Activated T-helper 1 cell treated with Interleukin-2 at 50 U/mL for 16 hours (primary cell): Measurements from ENCODE around the gene CELF4.

Experiments used
- DNase-seq: peaks from one replicate; pipeline ENCODE4 v3.0.0-alpha.2; 2020; ENCODE audit warnings: low read depth

Gene CELF4

DNA sequence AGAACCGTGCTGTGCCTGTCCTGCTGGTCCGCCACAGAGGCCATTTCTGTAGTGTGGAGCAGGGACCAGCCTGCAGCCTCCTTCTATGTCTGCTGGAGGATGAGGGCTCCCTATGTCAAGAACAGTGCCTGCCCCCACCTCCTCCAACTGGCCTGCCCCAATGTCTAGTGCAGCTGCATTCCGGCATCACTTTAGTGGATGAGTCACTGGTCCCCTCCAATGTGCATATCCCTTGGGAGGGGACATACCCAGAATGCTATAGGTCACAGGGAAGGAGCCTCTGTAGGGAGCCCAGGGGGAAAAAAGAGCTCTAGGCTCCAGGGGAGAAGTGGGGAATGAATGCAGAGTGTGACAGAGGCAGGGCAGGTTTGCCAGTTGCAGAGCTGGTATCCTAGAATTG is 219.6 kb downstream of the CELF4 start:
- DNase-seq = no peak

DNA sequence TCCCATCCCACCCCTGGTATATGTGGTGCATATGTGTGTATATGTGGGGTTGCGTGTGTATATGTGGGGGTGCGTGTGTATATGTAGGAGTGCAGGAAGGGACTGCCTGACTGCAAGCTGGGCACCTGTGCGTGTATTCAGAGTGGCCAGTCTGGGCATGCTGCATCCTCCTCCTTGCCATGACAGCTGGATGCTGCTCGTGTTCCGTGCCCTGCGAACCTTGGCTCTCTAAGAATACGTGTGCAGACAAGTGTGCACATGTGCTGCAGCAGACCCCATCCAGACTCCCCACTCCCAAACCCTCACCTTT is 222.1 kb downstream of the CELF4 start:
- no peak for DNase-seq

DNA sequence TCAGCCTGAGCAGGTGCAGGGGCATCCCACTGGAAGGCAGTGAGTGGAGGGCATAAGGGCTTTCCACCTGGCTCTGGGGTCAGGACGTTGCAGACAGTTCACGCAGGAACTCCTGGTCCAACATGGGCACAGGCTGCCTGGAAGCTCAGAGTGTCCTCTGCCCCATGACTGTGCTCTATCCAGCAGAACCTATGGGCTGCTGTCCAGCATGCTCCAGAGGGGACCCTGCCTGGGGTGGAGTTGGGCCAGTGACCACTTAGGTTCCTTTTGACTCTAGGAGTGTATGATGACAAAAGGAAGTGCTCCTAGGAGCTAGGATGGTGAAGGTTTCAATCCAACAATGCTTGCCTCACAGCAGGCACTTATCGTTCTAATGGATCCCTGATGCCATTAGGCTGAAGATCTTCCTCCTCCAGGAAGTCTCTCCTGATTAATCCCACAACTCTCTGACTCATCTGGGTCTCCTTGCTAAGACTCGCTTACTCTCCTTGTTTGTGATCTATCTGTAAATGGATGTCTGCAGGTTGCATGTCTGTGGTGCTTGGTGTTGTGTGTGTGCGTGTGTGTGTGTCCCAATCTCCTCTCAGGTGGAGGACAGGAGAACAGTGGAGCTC is 224.0 kb downstream of the CELF4 start:
- no peak for DNase-seq

DNA sequence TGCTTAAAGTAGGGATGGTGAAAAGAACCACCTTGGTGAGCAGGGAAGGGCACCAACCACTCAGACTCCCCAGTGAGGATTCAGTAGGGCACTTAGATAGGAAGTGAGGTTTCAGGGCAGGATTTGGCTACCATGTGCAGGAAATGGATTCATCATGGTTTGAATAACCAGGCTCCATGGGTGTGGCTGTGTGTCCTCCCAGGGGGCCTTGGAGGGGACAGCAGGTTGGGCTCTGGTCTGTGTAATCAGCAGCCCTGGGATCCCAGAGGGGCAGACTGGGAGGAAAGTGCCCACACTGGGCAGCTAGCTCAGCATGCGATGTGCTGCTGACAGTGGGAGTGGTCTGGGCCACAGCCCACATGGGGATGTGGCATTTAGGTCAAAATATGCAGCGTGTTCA is 224.6 kb downstream of the CELF4 start:
- DNase-seq = no peak

DNA sequence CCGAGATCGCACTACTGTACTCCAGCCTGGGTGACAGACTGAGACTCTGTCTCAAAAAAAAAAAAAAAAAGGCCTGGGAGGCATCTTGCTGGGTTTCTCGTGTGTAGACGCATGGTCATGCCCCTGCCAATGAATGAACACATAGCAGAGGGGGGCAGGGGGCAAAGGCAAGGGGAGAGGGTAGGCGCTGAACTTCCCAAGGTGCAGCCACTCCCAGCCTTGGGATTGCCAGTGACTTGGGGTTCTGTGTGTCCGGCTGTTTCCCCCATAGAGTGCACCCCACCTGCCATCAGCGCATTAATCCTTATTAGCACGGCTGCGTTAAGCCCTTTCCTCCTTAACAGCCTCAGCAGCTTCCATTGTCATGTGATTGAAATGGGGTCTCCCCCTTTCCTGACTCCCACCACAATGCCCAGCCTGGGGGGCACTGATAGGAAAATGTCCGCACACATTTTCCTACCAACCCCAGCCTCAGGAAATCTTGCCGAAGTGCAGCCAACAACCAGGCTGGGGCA is 225.8 kb downstream of the CELF4 start:
- no peak for DNase-seq

DNA sequence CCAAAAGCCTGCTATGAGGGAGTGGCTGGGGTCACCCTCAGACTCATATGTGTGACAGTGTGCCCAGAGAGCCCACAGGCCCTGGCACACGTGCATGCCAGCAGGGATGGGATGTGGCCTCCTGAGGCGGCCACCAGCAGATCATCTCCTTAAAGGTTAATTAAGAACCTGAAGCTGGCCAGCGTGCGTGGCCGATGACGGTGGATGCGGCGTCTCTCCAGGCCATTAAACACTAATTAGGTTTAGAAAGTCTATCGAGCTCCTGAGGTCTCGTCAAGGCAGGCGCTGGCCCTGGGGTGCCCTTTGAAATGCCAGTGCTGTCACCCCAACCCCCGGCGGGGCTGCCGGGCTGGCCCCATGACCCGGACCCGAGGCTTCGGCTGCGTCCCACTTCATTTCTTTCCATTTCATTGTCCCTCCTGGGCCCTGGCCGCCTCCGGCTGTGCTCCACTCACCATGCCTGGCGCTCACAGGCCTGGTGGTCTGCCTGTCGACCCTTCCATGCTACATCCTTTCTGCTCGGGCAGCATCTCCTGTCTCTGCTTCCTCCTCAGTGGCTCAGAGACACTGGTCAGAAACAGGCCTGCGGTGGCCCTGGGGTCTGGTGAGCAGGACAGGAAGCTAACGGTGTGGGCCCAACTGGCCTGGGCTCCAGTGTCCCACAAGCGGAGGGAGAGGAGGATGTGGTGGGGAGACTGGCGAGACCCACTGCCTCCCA is 228.9 kb downstream of the CELF4 start:
- no peak for DNase-seq

DNA sequence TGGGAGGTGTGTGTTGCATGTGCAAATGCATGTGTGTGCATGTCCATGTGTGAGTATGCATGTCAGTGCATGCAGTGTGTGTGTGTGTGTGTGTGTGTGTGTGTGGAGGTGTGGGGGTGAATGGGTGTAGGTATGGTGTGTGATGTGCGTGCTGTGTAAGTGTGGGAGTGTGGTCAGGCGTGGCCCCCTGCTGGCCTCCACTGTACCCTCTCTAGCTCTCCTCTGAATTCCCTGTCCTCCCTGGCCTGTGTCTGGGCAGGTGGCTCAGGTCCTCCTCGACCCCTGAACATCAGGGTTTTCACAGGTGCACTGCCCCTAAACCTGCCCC is 230.2 kb downstream of the CELF4 start:
- DNase-seq = no peak

DNA sequence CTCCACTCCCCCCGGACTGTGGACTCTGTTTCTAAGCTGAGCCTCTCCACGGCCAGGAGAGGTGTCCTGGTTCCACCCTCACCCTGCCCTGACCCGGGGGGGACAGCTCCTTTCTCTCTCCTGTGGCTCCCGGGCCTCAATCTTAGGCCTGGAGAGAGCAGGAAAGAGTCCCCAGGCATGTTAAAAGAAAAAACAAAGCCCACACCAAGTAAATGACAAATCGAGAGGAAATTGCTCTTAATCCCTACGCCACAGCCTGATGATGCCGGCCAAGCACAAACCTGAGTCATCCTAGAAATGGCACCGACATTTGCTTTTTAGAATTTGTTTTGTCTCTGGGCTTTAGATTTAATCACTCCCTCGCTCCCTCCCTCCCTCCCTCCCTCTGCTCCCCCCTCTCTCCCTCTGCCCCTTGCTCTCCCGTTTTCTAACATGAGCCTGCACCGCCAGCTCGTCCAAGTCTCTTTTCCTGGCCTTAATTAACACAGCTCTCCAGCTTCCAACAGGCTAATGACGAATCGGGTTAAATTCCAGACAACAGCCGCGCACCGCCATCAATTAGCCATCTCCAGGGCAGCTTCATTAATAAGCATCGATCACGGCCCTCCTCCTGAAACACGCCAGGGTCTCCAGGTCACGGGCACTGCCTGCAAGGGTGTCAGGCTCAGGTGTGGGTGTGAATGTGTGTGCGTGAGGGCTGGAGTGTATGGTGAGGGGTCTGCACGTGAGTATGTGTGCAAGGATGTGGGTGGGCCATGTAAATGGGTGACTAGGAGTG is 230.8 kb downstream of the CELF4 start:
- DNase-seq = no peak

DNA sequence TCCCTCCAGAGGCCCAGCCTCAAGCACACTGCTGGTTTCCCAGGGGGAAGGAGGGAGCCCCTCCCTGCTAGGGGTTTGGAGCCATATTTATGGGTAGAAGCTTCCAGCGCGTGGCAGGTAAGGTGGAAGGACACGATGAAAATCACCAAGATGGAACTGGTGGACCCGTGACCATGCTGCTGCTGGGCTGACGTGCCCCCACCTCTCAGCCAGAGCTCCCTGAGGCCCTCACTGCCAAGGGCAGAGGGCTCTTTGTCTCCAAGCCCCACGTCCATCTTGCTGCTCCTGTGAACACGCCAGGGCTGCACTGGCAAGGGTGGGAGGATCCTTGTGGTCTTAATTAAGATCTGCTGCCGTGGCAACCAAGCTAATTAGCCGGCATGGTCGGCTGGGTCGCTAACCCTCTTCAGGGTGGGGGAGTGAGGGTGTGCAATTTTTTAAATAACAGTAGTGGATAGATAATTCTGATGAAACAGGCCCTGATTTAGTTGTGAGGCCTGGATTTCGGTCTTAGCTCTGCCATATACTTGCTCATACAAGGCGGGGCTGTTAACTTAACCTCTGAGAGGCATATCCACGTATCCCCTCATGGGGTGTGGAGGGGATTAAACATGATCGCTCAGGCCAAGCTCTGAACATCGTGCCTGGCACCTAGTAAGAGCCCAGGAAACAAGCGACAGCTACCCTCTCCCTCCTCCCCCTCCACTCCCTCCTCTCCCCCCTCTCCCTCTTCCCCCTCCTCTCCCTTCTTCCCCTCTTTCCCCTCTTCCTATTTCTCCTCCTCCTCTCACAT is 232.8 kb downstream of the CELF4 start:
- no peak for DNase-seq

DNA sequence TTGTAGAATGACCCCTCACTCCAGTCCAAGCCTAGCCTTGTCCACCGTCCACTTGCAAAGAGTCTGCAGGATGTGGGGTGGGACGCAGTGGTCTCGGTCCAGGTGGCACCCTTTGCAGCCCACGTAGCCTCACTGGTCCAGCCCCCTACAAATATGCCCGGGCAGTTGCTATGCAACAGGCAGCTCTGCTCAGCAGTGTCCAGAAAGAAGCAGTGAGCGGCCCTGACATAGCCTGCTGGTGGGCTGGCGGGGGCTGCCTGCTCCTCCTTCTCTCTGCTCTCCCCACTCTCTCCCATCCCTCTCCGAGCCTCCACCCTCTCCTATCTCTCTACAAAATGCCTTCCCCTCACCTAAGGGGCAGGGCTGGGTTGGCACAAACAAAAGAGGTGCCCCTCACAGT is 233.4 kb downstream of the CELF4 start:
- no peak for DNase-seq

DNA sequence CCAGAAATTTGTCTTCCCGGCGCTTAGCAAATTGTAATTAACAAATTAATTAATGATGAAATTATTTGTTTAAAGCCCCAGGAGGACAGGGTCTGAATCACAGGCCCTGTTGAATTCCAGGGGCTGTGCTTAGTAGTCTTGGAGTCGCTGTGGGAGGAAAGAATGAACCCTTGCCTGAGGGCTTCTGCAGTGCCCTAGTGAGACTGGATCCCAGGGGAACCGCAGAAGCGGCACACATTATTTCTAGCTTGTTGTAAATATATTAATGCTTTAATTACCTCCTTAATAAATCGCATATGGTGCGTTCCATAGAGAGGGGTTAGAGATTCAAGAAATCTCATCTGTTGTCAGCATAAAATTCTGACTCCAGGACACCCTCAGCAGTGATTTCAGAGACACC is 235.4 kb downstream of the CELF4 start:
- no peak for DNase-seq

DNA sequence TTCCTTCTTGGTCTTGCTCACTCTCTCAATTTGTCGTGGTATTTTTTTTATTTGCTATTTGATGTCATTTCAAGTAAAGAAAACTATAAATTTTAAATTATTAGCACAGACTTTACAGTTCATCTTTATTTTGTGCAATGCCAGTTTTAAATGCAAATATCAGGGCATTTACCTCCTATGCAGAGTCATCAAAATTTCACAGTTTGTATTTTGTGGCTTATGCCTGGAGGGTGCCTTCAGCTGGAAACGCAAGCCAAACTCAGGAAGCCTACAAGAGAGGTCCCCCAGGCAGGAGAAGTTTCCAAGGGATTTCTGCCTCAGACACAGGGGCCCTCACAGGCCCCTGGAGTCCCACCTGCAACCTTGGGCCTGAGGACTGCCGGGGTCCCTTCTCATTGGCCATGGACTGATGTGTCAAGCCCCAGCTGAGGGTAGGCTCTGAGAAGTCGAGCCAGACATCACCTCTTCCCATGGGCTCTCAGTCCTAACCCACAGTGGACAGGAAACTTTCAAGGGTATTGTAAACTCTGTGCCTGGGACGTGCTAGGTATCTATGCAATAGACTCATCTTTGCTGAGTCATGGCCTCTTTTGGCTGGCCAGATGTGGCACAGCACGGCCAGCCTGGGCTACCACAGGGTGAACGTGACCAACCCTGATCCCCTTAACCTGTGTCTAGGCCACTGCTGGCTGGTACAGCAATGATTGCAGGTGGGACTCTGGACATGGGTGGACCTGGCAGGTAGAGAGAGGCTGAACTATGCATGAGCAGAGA is 236.5 kb downstream of the CELF4 start:
- DNase-seq = no peak

DNA sequence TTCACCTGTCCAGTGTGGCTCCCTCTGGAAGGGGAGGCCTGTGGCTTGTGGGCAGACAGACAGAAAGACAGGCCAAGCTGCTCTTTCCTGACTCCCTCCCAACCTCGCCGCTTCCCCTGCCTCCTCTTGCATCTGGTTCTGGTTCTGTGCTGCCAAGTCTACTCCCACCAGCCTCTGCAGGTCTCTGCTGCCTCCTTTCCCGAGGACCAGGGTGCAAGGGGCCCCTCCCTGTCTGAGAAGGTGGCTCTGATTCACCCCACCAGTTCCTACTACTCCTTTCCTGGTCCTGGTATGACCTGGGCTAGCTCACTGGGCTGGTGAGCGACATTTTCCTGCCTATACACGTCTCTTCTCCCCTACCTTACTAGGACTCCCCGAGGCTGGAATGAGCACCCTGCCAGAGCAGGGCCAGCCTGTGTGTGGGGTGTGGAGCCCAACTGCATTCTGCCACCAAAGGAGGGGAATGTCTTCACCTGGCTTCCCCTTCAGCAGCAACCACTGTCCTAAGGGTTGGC is 238.5 kb downstream of the CELF4 start:
- no peak for DNase-seq

DNA sequence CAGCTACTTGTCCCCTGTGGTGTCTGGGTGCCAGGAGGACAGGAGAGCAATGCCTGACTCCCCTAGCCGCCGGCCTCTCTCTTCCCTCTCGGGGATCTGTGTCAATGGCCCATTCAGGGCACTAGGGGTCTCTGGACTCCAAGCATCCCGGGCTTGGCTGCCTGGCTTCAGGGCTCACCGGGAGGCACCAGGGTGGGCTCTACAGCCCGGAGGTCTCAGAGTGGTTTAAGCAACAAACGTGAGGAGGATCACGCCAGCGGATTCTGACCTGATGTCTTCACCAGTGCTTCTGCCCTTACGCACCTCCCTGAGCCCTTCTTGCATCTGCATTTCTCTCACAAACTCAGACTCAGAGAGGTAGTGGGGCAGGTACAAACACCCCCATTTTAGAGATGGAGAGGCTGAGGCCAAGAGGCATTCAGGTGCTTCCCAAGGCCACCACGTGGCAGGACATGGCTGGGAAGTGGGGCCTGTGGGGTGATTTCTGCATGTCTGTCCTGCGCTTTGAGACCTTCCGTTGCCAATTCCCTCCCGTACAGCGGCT is 243.0 kb downstream of the CELF4 start:
- no peak for DNase-seq

DNA sequence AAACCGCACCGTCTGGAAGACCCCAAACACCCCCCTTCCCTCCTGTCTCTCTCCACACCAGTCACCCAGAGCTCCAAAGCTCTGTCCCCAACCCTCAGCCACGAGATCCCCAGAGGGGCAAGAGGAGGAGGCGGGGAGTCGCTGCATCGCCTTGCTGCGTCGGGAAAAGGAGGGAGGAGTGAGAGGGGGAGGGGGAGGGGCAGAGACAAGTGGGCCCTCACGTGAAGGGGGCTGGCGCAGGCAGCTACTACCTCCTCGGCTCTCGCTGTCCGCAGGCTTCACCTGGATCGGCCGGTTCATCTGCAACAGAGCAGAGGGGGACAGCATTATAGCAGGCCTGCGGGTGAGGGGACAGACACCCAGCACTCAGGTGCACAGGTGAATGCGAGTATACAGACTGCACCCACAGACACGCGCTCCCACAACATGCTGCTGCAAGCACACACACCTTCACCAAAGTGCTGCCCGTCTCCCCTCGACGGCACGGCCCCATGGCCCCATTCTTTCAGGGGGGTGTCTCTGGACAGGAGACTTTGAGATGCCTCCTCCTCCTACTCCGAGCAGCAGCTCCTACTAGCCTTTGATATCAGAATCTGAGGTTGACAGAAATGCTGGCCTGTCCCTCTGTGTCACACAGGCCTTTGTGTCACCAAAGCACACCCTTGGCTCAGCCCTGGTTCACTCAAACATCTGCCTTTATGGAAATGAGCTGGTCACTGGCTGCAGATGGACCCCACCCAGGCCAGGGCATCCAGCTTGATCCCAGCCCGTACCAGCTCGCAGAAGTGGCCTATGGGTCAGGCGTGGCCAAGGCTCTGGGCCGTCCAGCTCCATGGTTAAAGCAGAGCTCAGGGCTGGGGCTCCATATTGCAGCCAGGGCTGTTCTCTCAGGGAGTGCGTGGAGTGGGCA is 243.8 kb downstream of the CELF4 start:
- no peak for DNase-seq

DNA sequence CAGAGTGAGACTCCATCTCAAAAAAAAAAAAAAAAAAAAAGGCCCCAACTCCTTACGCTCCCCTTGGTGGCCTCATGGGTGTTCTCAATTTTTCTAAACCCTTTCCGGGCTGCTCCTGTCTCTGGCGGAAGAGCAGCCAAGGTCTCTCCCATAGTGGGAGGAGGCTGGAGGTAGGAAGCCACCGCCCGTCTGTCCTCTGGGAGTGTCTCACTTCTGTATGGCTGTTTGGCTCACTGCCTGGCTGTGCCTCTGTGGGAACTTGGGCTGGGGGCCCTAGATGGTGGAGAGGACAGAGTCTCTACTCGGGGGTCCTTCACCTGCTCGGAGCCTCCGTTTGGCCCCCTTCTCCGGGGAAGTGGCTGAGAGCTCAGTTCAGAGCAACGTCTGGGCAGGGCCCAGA is 245.3 kb downstream of the CELF4 start:
- no peak for DNase-seq

DNA sequence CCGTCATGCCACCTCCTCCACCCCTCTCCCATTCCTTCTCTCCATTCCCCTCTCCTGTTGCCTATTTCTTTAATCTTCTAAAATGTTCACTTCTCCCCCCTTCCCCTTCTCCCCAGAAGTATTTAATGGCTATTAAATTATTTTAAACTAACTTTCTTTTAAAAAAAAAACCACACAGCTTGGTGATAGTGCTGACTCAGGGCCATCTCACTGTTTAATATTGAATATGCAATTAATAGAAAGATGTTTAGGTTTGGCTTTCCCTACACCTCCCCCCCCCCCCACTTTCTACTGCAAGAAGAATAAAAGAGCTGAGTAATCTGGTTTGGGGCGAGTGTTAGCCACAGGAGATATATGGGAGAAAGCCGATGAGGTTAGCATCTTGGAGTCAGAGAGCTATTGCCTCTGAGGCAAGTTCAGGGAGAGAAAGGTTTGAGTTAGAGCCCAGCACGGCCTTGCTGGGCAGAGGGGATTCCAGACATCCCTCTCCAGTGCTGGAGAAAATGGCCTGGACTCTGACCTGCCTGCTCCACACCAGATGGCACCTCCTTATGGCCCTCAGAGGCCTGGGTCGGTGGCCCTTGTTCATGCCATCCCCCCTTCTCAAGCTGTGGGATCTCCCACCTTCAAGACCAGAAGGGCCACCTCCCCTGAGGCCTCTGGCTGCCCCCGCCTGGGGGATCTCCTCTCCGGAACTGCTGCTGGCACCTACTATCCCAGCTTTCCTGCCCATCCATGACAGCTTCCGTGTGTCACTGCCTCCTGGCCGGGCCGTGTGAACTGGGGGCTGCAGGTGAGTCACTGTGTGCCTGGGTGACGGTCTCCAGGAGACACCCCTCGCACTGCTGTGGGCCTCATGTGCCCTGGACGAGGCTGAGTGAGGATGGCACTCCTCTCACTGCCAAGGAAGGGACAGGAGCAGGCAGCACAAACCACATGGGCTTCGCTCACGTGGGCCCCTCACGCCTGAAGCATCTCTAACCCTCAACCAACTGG is 246.9 kb downstream of the CELF4 start:
- DNase-seq = no peak

DNA sequence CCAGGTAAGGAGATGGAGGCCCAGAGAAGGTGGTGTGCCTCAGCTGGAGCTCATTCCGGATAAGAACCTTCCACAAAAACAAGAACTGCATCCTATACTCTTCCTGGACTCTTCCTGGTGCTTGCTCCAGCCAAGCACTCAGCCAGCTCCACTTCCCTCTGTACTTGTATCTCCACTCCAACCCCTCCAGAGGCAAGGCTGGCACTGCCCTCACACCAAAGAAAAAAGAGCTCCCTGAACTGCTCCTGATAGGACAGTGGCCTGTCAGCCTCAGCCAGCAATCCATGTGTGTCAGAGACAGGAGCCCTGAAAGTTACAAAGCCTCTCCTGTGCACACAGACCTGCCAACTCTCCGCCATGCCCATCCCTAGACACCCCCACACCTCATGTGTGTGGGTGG is 248.1 kb downstream of the CELF4 start:
- no peak for DNase-seq

DNA sequence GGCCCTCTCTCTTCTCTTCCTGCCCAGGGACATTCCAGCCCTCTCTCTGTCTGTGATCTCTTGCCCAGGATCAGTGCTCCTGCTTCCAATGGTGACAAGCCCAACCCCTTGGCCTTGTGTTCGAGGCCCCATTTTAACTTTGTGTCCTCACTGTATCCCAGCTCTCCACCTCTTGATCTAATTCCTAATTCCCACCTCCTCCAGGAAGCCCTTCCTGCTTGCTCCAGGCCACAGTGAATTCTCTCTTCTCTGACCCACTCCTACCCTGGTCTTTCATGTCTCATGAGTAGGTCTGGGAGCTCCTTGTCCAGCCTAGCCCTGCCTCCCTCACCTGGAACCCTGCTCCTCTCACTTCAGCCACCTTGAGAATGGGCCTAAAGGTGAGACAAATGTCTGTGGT is 249.1 kb downstream of the CELF4 start:
- DNase-seq = no peak
